ENCODE data around the gene ASPSCR1. TPM values are rescaled to one million over a fixed set of nuclear protein-coding genes. Genes with fewer than 3 reads are reported as not detected.

Gene ASPSCR1
- total and polyA plus RNA-seq, 2 of the 13 experiments (the other 11 are each of a cell fraction or from before 2014, with no cell fraction given) = 274 to 314 TPM

DNA sequence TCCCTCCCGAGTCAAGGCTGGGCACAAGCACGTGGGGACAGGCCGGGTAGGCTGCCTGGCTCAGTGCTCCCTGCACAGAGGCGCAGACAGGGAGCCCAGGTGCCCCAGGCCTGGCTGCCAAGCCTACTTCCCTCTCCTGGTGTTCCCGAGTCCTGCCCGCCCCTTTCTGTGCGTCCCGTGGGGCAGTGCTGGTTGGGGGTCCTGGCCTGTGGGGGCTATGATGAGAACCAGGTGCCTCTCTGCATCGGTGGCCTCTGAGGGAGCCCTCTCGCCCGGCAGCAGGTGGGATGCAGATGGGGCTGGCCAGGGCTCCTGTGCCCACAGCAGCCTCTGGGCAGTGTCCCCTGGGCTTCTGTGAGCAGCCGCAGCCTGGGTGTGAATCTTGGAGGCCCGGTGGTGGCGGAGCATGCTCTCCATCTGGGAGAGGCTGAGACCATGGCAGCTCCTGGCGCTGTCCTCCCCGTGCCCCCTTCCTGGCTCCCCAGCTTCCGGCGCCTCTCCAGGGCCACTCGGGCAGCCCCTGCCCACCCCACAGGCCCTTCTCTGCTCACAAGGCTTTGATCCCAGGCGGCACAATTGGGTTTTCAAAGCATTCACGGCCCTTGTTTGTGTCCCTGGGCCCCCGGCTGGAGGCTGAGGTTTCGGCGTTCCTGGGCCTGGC lies 38.0 kb downstream of the ASPSCR1 start (continued):
- TF ChIP-seq, protein P1, sequence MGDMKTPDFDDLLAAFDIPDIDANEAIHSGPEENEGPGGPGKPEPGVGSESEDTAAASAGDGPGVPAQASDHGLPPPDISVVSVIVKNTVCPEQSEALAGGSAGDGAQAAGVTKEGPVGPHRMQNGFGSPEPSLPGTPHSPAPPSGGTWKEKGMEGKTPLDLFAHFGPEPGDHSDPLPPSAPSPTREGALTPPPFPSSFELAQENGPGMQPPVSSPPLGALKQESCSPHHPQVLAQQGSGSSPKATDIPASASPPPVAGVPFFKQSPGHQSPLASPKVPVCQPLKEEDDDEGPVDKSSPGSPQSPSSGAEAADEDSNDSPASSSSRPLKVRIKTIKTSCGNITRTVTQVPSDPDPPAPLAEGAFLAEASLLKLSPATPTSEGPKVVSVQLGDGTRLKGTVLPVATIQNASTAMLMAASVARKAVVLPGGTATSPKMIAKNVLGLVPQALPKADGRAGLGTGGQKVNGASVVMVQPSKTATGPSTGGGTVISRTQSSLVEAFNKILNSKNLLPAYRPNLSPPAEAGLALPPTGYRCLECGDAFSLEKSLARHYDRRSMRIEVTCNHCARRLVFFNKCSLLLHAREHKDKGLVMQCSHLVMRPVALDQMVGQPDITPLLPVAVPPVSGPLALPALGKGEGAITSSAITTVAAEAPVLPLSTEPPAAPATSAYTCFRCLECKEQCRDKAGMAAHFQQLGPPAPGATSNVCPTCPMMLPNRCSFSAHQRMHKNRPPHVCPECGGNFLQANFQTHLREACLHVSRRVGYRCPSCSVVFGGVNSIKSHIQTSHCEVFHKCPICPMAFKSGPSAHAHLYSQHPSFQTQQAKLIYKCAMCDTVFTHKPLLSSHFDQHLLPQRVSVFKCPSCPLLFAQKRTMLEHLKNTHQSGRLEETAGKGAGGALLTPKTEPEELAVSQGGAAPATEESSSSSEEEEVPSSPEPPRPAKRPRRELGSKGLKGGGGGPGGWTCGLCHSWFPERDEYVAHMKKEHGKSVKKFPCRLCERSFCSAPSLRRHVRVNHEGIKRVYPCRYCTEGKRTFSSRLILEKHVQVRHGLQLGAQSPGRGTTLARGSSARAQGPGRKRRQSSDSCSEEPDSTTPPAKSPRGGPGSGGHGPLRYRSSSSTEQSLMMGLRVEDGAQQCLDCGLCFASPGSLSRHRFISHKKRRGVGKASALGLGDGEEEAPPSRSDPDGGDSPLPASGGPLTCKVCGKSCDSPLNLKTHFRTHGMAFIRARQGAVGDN (CRISPR knock-in tag; IDR thresholded peaks at IDR 0.05) = peak; percentile 87
- no peak for TF ChIP-seq FOXP1 (IDR thresholded peaks at IDR 0.05)
- TF ChIP-seq FOXP1 (CRISPR knock-in tag; IDR thresholded peaks at IDR 0.05) = peak; percentile 27; the same call in 1 of the 2 replicates
- TF ChIP-seq U2AF1 (optimal IDR thresholded peaks at IDR 0.05; ENCODE audit: low read depth, low read length) = peak; percentile 56
- peak; percentile 15; the same call in 1 of the 2 replicates for TF ChIP-seq STAG1 (CRISPR knock-in tag; IDR thresholded peaks at IDR 0.05)
- TF ChIP-seq ARID2 (CRISPR knock-in tag; IDR thresholded peaks at IDR 0.05; ENCODE audit: borderline replicate concordance) = no peak
- no peak for TF ChIP-seq PITX1 (CRISPR knock-in tag; IDR thresholded peaks at IDR 0.05)
- no peak for TF ChIP-seq ZNF782 (CRISPR knock-in tag; IDR thresholded peaks at IDR 0.05; ENCODE audit: borderline replicate concordance)
- TF ChIP-seq NFE2L2 (IDR thresholded peaks at IDR 0.05; ENCODE audit: low read length) = no peak
- no peak for TF ChIP-seq ZNF775 (CRISPR knock-in tag; IDR thresholded peaks at IDR 0.05; ENCODE audit: borderline replicate concordance)
- TF ChIP-seq SETDB1 (CRISPR knock-in tag; IDR thresholded peaks at IDR 0.05; ENCODE audit: borderline replicate concordance) = no peak
- no peak for TF ChIP-seq ZNF780A (CRISPR knock-in tag; IDR thresholded peaks at IDR 0.05)
- TF ChIP-seq PHF20 (CRISPR knock-in tag; IDR thresholded peaks at IDR 0.05) = no peak
- no peak for TF ChIP-seq ZFP37 (CRISPR knock-in tag; IDR thresholded peaks at IDR 0.05; ENCODE audit: borderline replicate concordance)
- no peak for TF ChIP-seq ETS1 (CRISPR knock-in tag; IDR thresholded peaks at IDR 0.05)
- TF ChIP-seq ZNF282 (IDR thresholded peaks at IDR 0.05; ENCODE audit: partially characterized antibody) = no peak
- no peak for TF ChIP-seq CCDC6 (CRISPR knock-in tag; IDR thresholded peaks at IDR 0.05)
- TF ChIP-seq FOXK1 (CRISPR knock-in tag; IDR thresholded peaks at IDR 0.05; ENCODE audit: borderline replicate concordance, low read depth) = peak; percentile 43; the same call in 1 of the 2 replicates
- TF ChIP-seq ZNF597 (CRISPR knock-in tag; IDR thresholded peaks at IDR 0.05) = no peak
- no peak for TF ChIP-seq ZNF207 (IDR thresholded peaks at IDR 0.05; ENCODE audit: borderline replicate concordance)
- no peak for TF ChIP-seq MAZ (IDR thresholded peaks at IDR 0.05; ENCODE audit: borderline replicate concordance, low read depth, low read length)
- no peak for TF ChIP-seq MAZ (CRISPR knock-in tag; IDR thresholded peaks at IDR 0.05; ENCODE audit: low read depth)
- TF ChIP-seq, protein P2, sequence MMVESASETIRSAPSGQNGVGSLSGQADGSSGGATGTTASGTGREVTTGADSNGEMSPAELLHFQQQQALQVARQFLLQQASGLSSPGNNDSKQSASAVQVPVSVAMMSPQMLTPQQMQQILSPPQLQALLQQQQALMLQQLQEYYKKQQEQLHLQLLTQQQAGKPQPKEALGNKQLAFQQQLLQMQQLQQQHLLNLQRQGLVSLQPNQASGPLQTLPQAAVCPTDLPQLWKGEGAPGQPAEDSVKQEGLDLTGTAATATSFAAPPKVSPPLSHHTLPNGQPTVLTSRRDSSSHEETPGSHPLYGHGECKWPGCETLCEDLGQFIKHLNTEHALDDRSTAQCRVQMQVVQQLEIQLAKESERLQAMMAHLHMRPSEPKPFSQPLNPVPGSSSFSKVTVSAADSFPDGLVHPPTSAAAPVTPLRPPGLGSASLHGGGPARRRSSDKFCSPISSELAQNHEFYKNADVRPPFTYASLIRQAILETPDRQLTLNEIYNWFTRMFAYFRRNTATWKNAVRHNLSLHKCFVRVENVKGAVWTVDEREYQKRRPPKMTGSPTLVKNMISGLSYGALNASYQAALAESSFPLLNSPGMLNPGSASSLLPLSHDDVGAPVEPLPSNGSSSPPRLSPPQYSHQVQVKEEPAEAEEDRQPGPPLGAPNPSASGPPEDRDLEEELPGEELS (CRISPR knock-in tag; IDR thresholded peaks at IDR 0.05) = peak; percentile 67
